ENCODE data around the gene GALK1. TPM values are rescaled to one million over a fixed set of nuclear protein-coding genes. Genes with fewer than 3 reads are reported as not detected.

Gene GALK1
- total and polyA plus RNA-seq, 2 donors (not counting 1 experiment from before 2014, with no cell fraction given) = 10.2 to 62.8 TPM

DNA sequence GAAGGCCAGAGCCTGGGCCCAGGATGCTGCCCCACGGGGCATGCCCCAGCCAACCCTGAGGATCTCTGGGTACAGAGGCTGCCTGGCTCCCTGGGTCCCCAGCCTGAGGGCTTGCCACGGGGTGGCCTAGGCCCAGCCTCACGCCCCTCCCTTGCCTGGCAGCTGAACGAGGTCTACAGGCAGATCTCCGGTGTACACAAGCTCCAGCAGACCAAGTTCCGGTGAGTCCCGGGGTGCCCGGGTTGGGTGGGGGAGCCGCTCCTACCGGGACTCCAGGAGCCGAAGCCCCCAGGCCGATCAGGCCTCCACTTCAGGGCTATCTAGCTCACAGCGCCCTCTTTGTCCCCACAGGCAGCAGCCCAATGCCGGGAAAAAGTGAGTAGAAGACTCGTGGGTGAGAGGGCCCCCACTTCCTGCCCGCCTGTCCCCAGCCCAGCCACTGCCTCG is 24.3 kb downstream of the GALK1 start:
- no peak overlapping the region for H3K4me2 ChIP-seq (ENCODE audit: extremely low read depth, insufficient read depth, low read length)
- H2AFZ ChIP-seq (ENCODE audit: low read length) = no peak overlapping the region
- H3K79me2 ChIP-seq (ENCODE audit: control insufficient read depth, insufficient read depth, low read length) = no peaks in the 10 kb centered on the region
- no peaks in the 10 kb centered on the region for H3K27me3 ChIP-seq (ENCODE audit: control insufficient read depth, insufficient read depth, low read length)
- no peaks in the 10 kb centered on the region for H4K20me1 ChIP-seq (ENCODE audit: control insufficient read depth, extremely low read depth, insufficient read depth, low read length)
- DNase-seq (ENCODE audit: low read depth in 2 of 2) = no peak
- no peak overlapping the region for H3K4me3 ChIP-seq (replicated peaks in 1 of 4; ENCODE audit: control extremely low read depth in 1 of 4, insufficient read depth in 1 of 4, low read depth in 3 of 4, low read length in 4 of 4)
- H3K4me1 ChIP-seq (ENCODE audit: control insufficient read depth, extremely low read depth, insufficient read depth, low read length) = no peaks in the 10 kb centered on the region
- TF ChIP-seq EZH2 (IDR thresholded peaks at IDR 0.05; ENCODE audit: low read length, missing control alignments) (no peak), CTCF (conservative IDR thresholded peaks at IDR 0.05 in 1 of 2, IDR thresholded peaks at IDR 0.05 in 1 of 2; ENCODE audit: low read depth in 1 of 2, low read length in 2 of 2) (no peak)
- H3K36me3 ChIP-seq (ENCODE audit: control insufficient read depth, insufficient read depth, low read length) = no peaks in the 10 kb centered on the region
- no peaks in the 10 kb centered on the region for H3K9me3 ChIP-seq (ENCODE audit: control insufficient read depth, insufficient read depth, low read depth, low read length)
- H3K9ac ChIP-seq (ENCODE audit: insufficient read depth, low read length) = no peak overlapping the region
- H3K27ac ChIP-seq (ENCODE audit: insufficient read depth, low read length) = no peak overlapping the region

GRCh38 chr17:75740215-75740614 is 24.8 kb downstream of the GALK1 start:
- no peak for TF ChIP-seq CTCF (conservative IDR thresholded peaks at IDR 0.05 in 1 of 2, IDR thresholded peaks at IDR 0.05 in 1 of 2; ENCODE audit: low read depth in 1 of 2, low read length in 2 of 2)
- TF ChIP-seq EZH2 (IDR thresholded peaks at IDR 0.05; ENCODE audit: low read length, missing control alignments) = no peak
- Histone ChIP-seq H3K4me1 (ENCODE audit: control insufficient read depth, extremely low read depth, insufficient read depth, low read length) (no peaks in the 10 kb centered on the region), H2AFZ (ENCODE audit: low read length) (no peak overlapping the region)

DNA sequence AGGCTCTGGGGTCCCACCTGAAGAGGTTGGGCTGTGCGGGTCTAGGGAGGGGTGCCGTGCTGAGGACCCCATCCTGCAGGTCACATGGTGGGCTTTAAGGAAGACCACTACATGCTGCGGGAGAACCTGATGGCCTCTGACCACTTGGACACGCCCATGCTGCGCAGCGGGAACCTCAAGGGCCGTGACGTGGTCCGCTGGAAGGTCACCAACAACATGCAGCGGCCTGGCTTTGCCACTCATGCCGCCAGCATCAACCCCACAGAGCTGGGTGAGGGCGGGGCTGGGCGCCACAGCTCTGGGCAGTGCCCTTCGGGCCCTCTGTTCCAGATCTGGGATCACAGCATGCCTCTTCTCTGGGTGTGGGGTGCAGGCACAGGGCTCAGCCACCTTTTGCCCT is 25.2 kb downstream of the GALK1 start:
- H3K4me1 ChIP-seq (ENCODE audit: control insufficient read depth, extremely low read depth, insufficient read depth, low read length) = no peaks in the 10 kb centered on the region
- no peaks in the 10 kb centered on the region for H3K36me3 ChIP-seq (ENCODE audit: control insufficient read depth, insufficient read depth, low read length)
- H3K4me3 ChIP-seq (replicated peaks in 1 of 4; ENCODE audit: control extremely low read depth in 1 of 4, insufficient read depth in 1 of 4, low read depth in 3 of 4, low read length in 4 of 4) = no peak overlapping the region
- TF ChIP-seq EZH2 (IDR thresholded peaks at IDR 0.05; ENCODE audit: low read length, missing control alignments) (no peak), CTCF (conservative IDR thresholded peaks at IDR 0.05 in 1 of 2, IDR thresholded peaks at IDR 0.05 in 1 of 2; ENCODE audit: low read depth in 1 of 2, low read length in 2 of 2) (no peak)
- H3K9me3 ChIP-seq (ENCODE audit: control insufficient read depth, insufficient read depth, low read depth, low read length) = no peaks in the 10 kb centered on the region
- H3K4me2 ChIP-seq (ENCODE audit: extremely low read depth, insufficient read depth, low read length) = no peak overlapping the region
- no peaks in the 10 kb centered on the region for H3K27me3 ChIP-seq (ENCODE audit: control insufficient read depth, insufficient read depth, low read length)
- H3K27ac ChIP-seq (ENCODE audit: insufficient read depth, low read length) = no peak overlapping the region
- no peaks in the 10 kb centered on the region for H4K20me1 ChIP-seq (ENCODE audit: control insufficient read depth, extremely low read depth, insufficient read depth, low read length)
- H3K79me2 ChIP-seq (ENCODE audit: control insufficient read depth, insufficient read depth, low read length) = no peaks in the 10 kb centered on the region
- no peak overlapping the region for H2AFZ ChIP-seq (ENCODE audit: low read length)
- no peak for DNase-seq (ENCODE audit: low read depth in 2 of 2)
- H3K9ac ChIP-seq (ENCODE audit: insufficient read depth, low read length) = no peak overlapping the region

More at GRCh38 chr17:75740215-75740614, 24.8 kb downstream of the GALK1 start:
- H3K4me3 ChIP-seq (replicated peaks in 1 of 4; ENCODE audit: control extremely low read depth in 1 of 4, insufficient read depth in 1 of 4, low read depth in 3 of 4, low read length in 4 of 4) = no peak overlapping the region
- no peaks in the 10 kb centered on the region for H3K9me3 ChIP-seq (ENCODE audit: control insufficient read depth, insufficient read depth, low read depth, low read length)
- no peak overlapping the region for H3K4me2 ChIP-seq (ENCODE audit: extremely low read depth, insufficient read depth, low read length)
- DNase-seq (ENCODE audit: low read depth in 2 of 2) = no peak
- H3K36me3 ChIP-seq (ENCODE audit: control insufficient read depth, insufficient read depth, low read length) = no peaks in the 10 kb centered on the region
- H3K79me2 ChIP-seq (ENCODE audit: control insufficient read depth, insufficient read depth, low read length) = no peaks in the 10 kb centered on the region
- no peaks in the 10 kb centered on the region for H4K20me1 ChIP-seq (ENCODE audit: control insufficient read depth, extremely low read depth, insufficient read depth, low read length)
- no peak overlapping the region for H3K9ac ChIP-seq (ENCODE audit: insufficient read depth, low read length)
- H3K27me3 ChIP-seq (ENCODE audit: control insufficient read depth, insufficient read depth, low read length) = no peaks in the 10 kb centered on the region
- H3K27ac ChIP-seq (ENCODE audit: insufficient read depth, low read length) = no peak overlapping the region
